Chondrocyte (in vitro differentiated cells): ENCODE data around the gene DNAJB6. TPM values are rescaled to one million over a fixed set of nuclear protein-coding genes. Genes with fewer than 3 reads are reported as not detected.

Experiments
- DNase-seq: peaks from one replicate; pipeline ENCODE4 v3.0.0; 2021; ENCODE audit warnings: mixed read lengths, low spot score
- H3K27ac Mint-ChIP-seq: one replicate; pipeline ENCODE4 v1.8.0; 2021; ENCODE audit warnings: mild to moderate bottlenecking, moderate library complexity, mixed read lengths; ENCODE audit not compliant: unreplicated experiment
- H3K27me3 Mint-ChIP-seq: 2 replicates; pipeline ENCODE4 v1.8.0; 2021; ENCODE audit warnings: low read depth, mixed read lengths
- H3K36me3 Mint-ChIP-seq: 2 replicates; pipeline ENCODE4 v1.8.0; 2021; ENCODE audit warnings: low read depth, mixed read lengths
- H3K4me1 Mint-ChIP-seq: 2 replicates; pipeline ENCODE4 v1.8.0; 2021; ENCODE audit warnings: low read depth, mild to moderate bottlenecking, mixed read lengths
- H3K4me3 Mint-ChIP-seq: one replicate; pipeline ENCODE4 v1.8.0; 2021; ENCODE audit warnings: mild to moderate bottlenecking, moderate library complexity, mixed read lengths; ENCODE audit not compliant: unreplicated experiment
- H3K9me3 Mint-ChIP-seq: 2 replicates; pipeline ENCODE4 v1.8.0; 2021; ENCODE audit warnings: low read depth, mixed read lengths
- CTCF ChIP-seq: fragments of 200-600 bp; sonication (generic); IDR thresholded peaks from 2 replicates; pipeline ENCODE4 v1.5.0; 2021; ENCODE audit warnings: antibody characterized with exemption, mild to moderate bottlenecking, moderate library complexity
- total RNA-seq: library from RNA; stranded (reverse); gene quantifications from 3 replicates; pipeline ENCODE4 v1.2.1, GENCODE V29; 2021

The DNAJB6 gene
- total RNA-seq, 1 donor from 2014 or later: 108 TPM

GRCh38 chr7:157375410-157375809 lies 38.6 kb downstream of the DNAJB6 start:
- Mint-ChIP-seq H3K27me3 (no peaks in the 10 kb centered on the region), H3K27ac (peak overlapping the region; percentile 24), H3K4me1 (peaks cover 25% of the 10 kb centered on the region), H3K36me3 (peaks cover 15% of the 10 kb centered on the region), H3K9me3 (no peaks in the 10 kb centered on the region), H3K4me3 (no peak overlapping the region)
- DNase-seq: no peak
- TF ChIP-seq CTCF: no peak

- Mint-ChIP-seq H3K27ac (peak overlapping the region; percentile 50), H3K4me1 (peaks cover 25% of the 10 kb centered on the region), H3K36me3 (peaks cover 16% of the 10 kb centered on the region)
These were observed 40.8 kb downstream of the DNAJB6 start for GRCh38 chr7:157377436-157378124.

GRCh38 chr7:157378390-157378789 lies 41.6 kb downstream of the DNAJB6 start:
- H3K27me3 Mint-ChIP-seq: no peaks in the 10 kb centered on the region
- no peak overlapping the region for H3K4me3 Mint-ChIP-seq
- no peak for TF ChIP-seq CTCF
- DNase-seq: no peak
- no peak overlapping the region for H3K27ac Mint-ChIP-seq
- peaks cover 22% of the 10 kb centered on the region for H3K4me1 Mint-ChIP-seq
- H3K9me3 Mint-ChIP-seq: no peaks in the 10 kb centered on the region
- H3K36me3 Mint-ChIP-seq: peaks cover 17% of the 10 kb centered on the region

More at GRCh38 chr7:157377436-157378124, 40.8 kb downstream of the DNAJB6 start:
- no peak for DNase-seq
- no peaks in the 10 kb centered on the region for H3K27me3 Mint-ChIP-seq
- H3K9me3 Mint-ChIP-seq: no peaks in the 10 kb centered on the region
- no peak overlapping the region for H3K4me3 Mint-ChIP-seq
- TF ChIP-seq CTCF: no peak

GRCh38 chr7:157379493-157379892 lies 42.7 kb downstream of the DNAJB6 start:
- no peak overlapping the region for H3K4me3 Mint-ChIP-seq
- peaks cover 17% of the 10 kb centered on the region for H3K36me3 Mint-ChIP-seq
- no peaks in the 10 kb centered on the region for H3K27me3 Mint-ChIP-seq
- no peak for TF ChIP-seq CTCF
- no peak overlapping the region for H3K27ac Mint-ChIP-seq
- H3K9me3 Mint-ChIP-seq: no peaks in the 10 kb centered on the region
- peaks cover 28% of the 10 kb centered on the region for H3K4me1 Mint-ChIP-seq
- no peak for DNase-seq

- DNase-seq: no peak
- H3K4me1 Mint-ChIP-seq: peaks cover 25% of the 10 kb centered on the region
- no peak for TF ChIP-seq CTCF
- H3K4me3 Mint-ChIP-seq: no peak overlapping the region
- peaks cover 21% of the 10 kb centered on the region for H3K36me3 Mint-ChIP-seq
- H3K9me3 Mint-ChIP-seq: no peaks in the 10 kb centered on the region
- H3K27me3 Mint-ChIP-seq: no peaks in the 10 kb centered on the region
- H3K27ac Mint-ChIP-seq: no peak overlapping the region
These were observed 43.6 kb downstream of the DNAJB6 start for GRCh38 chr7:157380416-157380815.
